Lung (tissue), 12 donors: ENCODE data around the gene C3orf20. TPM values are rescaled to one million over a fixed set of nuclear protein-coding genes. Genes with fewer than 3 reads are reported as not detected.

Experiments used
- ATAC-seq: fragments of 200-7000 bp; cut with Tn5 transposase; one replicate; pipeline ENCODE4 v1.9.1; 2020; ENCODE audit warnings: moderate number of reproducible peaks; ENCODE audit not compliant: insufficient read depth, low FRiP score
- DNase-seq, 3 donors: peaks; one replicate each; pipeline ENCODE4 v3.0.0-alpha.2; 2013 to 2017
- H3K27ac ChIP-seq, 2 donors: one replicate each; pipeline ENCODE4 v1.5.1; 2013; ENCODE audit warnings: mild to moderate bottlenecking in 2 of 2, moderate library complexity in 2 of 2, control low read depth in 1 of 2, inconsistent platforms in 1 of 2, low read depth in 1 of 2, low read length in 1 of 2
- H3K27me3 ChIP-seq, 3 donors: one replicate each; pipeline ENCODE4 v1.5.1; 2013; ENCODE audit warnings: low read length in 2 of 3; ENCODE audit not compliant: control insufficient read depth in 3 of 3, insufficient read depth in 3 of 3
- H3K36me3 ChIP-seq, 4 donors: one replicate each; pipeline ENCODE4 v1.5.1; 2013; ENCODE audit warnings: low read length in 4 of 4, mild to moderate bottlenecking in 1 of 4, moderate library complexity in 1 of 4; ENCODE audit not compliant: control insufficient read depth in 4 of 4, insufficient read depth in 4 of 4
- H3K4me1 ChIP-seq, 5 donors: one replicate each; pipeline ENCODE4 v1.5.1; 2013; ENCODE audit warnings: low read length in 5 of 5, mild to moderate bottlenecking in 2 of 5, moderate library complexity in 1 of 5; ENCODE audit not compliant: control insufficient read depth in 5 of 5, insufficient read depth in 5 of 5
- H3K4me3 ChIP-seq: one replicate; pipeline ENCODE4 v1.5.1; 2013; ENCODE audit warnings: mild to moderate bottlenecking, control low read depth, moderate library complexity
- H3K9ac ChIP-seq, 2 donors: one replicate each; pipeline ENCODE4 v1.5.1; 2013; ENCODE audit warnings: low read length in 2 of 2, control low read depth in 1 of 2; ENCODE audit not compliant: insufficient read depth in 1 of 2
- H3K9me3 ChIP-seq, 4 donors: one replicate each; pipeline ENCODE4 v1.5.1; 2013; ENCODE audit warnings: low read length in 3 of 4, mild to moderate bottlenecking in 1 of 4, moderate library complexity in 1 of 4; ENCODE audit not compliant: control insufficient read depth in 4 of 4, insufficient read depth in 3 of 4
- WGBS, 2 donors: extraction: QIAGEN DNeasy Blood & Tissue Kit; methylation state at CpG; one replicate each; pipeline ENCODE4 v1.1.7; 2013; 5-methylcytosine and 5-hydroxymethylcytosine counted together
- polyA plus RNA-seq, 2 donors: library from polyadenylated mRNA; stranded (reverse); fragments of 200-250 nt; gene quantifications; one replicate each; pipeline ENCODE4 v1.2.1, GENCODE V29; 2013
- total RNA-seq, 2 donors: library from RNA; depleted of rRNA in 1 of 2; stranded (reverse); fragments of >200 nt in 1 of 2; gene quantifications; one replicate each; pipeline ENCODE4 v1.2.1, GENCODE V29; 2014 to 2021
- TF ChIP-seq, protein P1 (sequence below): IDR thresholded peaks from 2 replicates; pipeline ENCODE4 v1.5.1; 2012; ENCODE audit warnings: mild to moderate bottlenecking; ENCODE audit errors: control extremely low read depth, extremely low read depth
- donor health status: control.
- donor health status: control.
- donor health status: Bipolar disorder and iron deficiency.
- donor health status: healthy.
- donor health status: DM: yes; HTN: yes; CAD: no.

C3orf20 gene
- total and polyA plus RNA-seq, 4 donors, result 0.03 to 0.14 (median 0.12) TPM; not detected in 1

DNA sequence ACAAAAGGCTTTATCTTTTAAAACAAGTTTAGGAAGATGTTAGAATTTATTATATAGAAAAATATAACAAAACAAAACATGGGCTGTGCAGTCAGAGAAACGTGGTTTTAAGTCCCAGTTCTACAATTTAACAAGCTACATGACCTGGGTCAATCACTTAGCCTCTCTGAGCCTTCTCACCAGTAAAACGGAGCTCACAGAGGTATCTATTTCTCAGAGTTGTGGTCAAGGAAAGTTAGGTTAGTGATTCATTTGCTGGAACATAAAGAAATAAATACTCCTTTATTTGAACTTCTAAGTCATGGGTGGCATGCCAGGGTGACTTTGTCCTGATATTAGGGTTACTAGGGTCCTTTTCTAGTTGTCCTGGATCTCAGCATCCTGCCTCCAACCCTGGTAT, 34.2 kb upstream of the C3orf20 start:
- Histone ChIP-seq H3K9ac (no peak overlapping the region), H3K36me3 (no peaks in the 10 kb centered on the region), H3K4me3 (no peak overlapping the region), H3K9me3 (no peaks in the 10 kb centered on the region), H3K27me3 (peaks cover 0 to 7% (median 3%) of the 10 kb centered on the region in 3 donors), H3K27ac (no peak overlapping the region), H3K4me1 (no peaks in the 10 kb centered on the region)
- no peak for ATAC-seq
- WGBS, 2 donors, result 38 to 43% methylated on average over 2 of the region's 2 CpGs
- DNase-seq, result no peak
- TF ChIP-seq, protein P1, sequence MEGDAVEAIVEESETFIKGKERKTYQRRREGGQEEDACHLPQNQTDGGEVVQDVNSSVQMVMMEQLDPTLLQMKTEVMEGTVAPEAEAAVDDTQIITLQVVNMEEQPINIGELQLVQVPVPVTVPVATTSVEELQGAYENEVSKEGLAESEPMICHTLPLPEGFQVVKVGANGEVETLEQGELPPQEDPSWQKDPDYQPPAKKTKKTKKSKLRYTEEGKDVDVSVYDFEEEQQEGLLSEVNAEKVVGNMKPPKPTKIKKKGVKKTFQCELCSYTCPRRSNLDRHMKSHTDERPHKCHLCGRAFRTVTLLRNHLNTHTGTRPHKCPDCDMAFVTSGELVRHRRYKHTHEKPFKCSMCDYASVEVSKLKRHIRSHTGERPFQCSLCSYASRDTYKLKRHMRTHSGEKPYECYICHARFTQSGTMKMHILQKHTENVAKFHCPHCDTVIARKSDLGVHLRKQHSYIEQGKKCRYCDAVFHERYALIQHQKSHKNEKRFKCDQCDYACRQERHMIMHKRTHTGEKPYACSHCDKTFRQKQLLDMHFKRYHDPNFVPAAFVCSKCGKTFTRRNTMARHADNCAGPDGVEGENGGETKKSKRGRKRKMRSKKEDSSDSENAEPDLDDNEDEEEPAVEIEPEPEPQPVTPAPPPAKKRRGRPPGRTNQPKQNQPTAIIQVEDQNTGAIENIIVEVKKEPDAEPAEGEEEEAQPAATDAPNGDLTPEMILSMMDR, result no peak

DNA sequence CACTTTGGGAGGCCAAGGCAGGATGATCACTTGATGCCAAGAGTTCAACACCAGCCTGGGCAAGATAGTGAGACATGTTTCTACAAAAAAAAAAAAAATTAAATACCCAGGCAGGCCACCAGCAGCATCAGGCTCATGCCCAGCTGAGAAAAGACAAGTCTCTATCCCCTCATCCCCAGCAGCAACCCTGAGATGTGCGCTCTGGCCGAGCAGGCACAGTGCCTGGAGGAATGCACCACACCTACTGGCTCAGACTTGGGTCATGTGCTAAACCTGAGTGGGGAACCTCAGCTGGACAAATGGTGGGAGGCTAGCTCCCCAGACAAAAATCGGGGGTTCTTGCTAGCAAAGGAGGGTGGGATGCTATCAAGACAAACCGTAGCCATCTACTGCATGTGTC, 33.6 kb upstream of the C3orf20 start:
- Histone ChIP-seq H3K36me3 (no peaks in the 10 kb centered on the region), H3K9ac (no peak overlapping the region), H3K4me3 (no peak overlapping the region), H3K4me1 (no peaks in the 10 kb centered on the region), H3K27ac (no peak overlapping the region), H3K27me3 (peaks cover 0 to 7% (median 3%) of the 10 kb centered on the region in 3 donors), H3K9me3 (no peaks in the 10 kb centered on the region)
- no peak for DNase-seq
- 84 to 87% methylated on average over 4 of the region's 4 CpGs for WGBS, 2 donors
- TF ChIP-seq, protein P1, result no peak
- no peak for ATAC-seq

DNA sequence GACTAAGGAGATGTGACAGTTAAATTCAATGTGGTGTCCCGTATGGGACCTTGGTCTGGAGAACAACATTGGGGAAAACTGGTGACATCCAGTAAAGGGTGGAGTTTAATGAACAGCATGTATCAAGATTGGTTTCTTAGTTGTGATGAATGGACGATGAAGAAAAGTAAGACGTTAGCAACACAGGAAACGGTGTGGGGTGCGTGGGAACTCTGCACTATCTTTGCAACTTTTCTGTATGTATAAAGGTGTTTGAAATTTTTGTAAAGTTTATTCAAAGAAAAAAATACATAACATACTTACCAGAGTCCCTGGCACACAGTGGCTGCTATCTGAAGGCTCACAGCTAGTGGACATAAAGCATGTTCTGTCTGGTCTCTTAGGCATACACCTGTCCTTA, 29.5 kb upstream of the C3orf20 start:
- Histone ChIP-seq H3K4me1 (peaks cover 0 to 5% (median 3%) of the 10 kb centered on the region in 5 donors), H3K27ac (no peak overlapping the region), H3K4me3 (no peak overlapping the region), H3K36me3 (no peaks in the 10 kb centered on the region), H3K9ac (no peak overlapping the region), H3K9me3 (no peaks in the 10 kb centered on the region), H3K27me3 (peaks cover 0 to 3% (median under 1%) of the 10 kb centered on the region in 3 donors)
- TF ChIP-seq, protein P1, result no peak
- ATAC-seq (no peak), DNase-seq (no peak)
- WGBS, 2 donors, result 79 to 82% methylated on average over 5 of the region's 5 CpGs

DNA sequence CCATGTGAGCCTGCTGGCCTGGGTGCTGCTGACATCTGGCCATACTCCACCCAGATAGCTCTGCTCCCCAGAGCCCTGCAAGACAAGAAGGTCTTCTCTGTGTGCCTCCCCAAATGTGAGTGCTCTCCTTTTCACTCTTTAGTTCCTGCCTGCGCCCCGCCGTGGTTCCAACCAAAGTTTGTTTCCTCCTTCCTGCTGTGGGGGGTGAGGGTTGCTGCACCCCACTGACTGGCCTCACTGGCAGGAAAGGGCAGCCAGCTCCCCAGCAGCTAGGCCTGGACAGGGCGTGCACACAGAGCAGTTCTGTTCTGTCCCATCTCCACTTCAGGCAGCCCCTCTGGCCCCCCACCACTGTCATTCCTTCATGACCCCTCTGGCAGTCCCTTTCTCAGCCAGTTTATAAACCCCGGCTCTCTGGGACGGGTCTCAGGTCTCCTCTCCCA, 28.8 kb upstream of the C3orf20 start:
- no peak for ATAC-seq
- Histone ChIP-seq H3K36me3 (no peaks in the 10 kb centered on the region), H3K4me1 (peaks cover 0 to 5% (median 3%) of the 10 kb centered on the region in 5 donors), H3K27ac (no peak overlapping the region), H3K9ac (no peak overlapping the region), H3K27me3 (peaks cover 0 to 3% (median 0%) of the 10 kb centered on the region in 3 donors), H3K4me3 (no peak overlapping the region), H3K9me3 (no peaks in the 10 kb centered on the region)
- DNase-seq, result no peak
- WGBS, 2 donors, result 52 to 71% methylated on average over 6 of the region's 6 CpGs
- TF ChIP-seq, protein P1, result no peak
